Stimulated activated naive B cell treated with anti-CD40 and anti-IgM and Interleukin-4, amounts not matched to agents 10 μg/mL and 1 μg/mL and 100 μg/mL, for 72 hours (primary cell): ENCODE results near the gene ISM2.

Experiments used
- ATAC-seq, 2 donors: fragments of 150-1000 bp; cut with Tn5 transposase; replicated peaks; 2 replicates each; pipeline ENCODE4 v1.10.0; 2021; ENCODE audit warnings: moderate library complexity in 1 of 2
- DNase-seq: peaks from one replicate; pipeline ENCODE4 v3.0.0; 2021
- H3K27ac Mint-ChIP-seq: one replicate; pipeline ENCODE4 v1.8.0; 2022; ENCODE audit warnings: mild to moderate bottlenecking, mixed read lengths
- H3K27me3 Mint-ChIP-seq, 2 donors: one replicate each; pipeline ENCODE4 v1.8.0; 2022; ENCODE audit warnings: mixed read lengths in 2 of 2
- H3K36me3 Mint-ChIP-seq, 2 donors: one replicate each; pipeline ENCODE4 v1.8.0; 2022; ENCODE audit warnings: mixed read lengths in 2 of 2, mild to moderate bottlenecking in 1 of 2
- H3K4me1 Mint-ChIP-seq, 2 donors: one replicate each; pipeline ENCODE4 v1.8.0; 2022; ENCODE audit warnings: mixed read lengths in 2 of 2, mild to moderate bottlenecking in 1 of 2
- H3K4me3 Mint-ChIP-seq, 2 donors: one replicate each; pipeline ENCODE4 v1.8.0; 2022; ENCODE audit warnings: mild to moderate bottlenecking in 2 of 2, mixed read lengths in 2 of 2, moderate library complexity in 1 of 2
- H3K9me3 Mint-ChIP-seq, 2 donors: one replicate each; pipeline ENCODE4 v1.8.0; 2022; ENCODE audit warnings: mixed read lengths in 2 of 2, mild to moderate bottlenecking in 1 of 2

The ISM2 gene

DNA sequence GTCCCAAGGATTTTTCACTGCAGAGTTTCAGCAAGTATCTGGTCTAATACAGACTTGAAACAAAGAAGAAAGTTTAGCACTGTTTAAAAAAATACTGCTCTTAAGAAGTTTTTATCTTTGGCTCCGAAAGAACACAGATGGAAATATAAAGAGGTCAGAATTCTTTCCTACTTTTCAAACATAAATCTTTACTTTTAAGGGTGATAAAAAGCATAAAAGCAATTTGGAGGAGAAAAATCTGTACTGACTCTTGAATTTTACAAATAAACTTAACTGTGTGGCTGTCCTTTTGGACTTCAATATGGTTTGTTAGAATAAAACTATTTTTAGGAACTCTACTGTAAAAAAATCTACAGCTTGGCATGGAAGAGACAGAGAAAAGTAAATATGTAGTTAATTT lies 27.6 kb upstream of the ISM2 start:
- peaks cover 16 to 25% of the 10 kb centered on the region in 2 donors for H3K36me3 Mint-ChIP-seq
- no peak overlapping the region for H3K4me3 Mint-ChIP-seq
- ATAC-seq (no peak), DNase-seq (no peak)
- H3K4me1 Mint-ChIP-seq, result peaks cover 4 to 11% of the 10 kb centered on the region in 2 donors
- no peak overlapping the region for H3K27ac Mint-ChIP-seq
- no peaks in the 10 kb centered on the region for H3K27me3 Mint-ChIP-seq
- H3K9me3 Mint-ChIP-seq, result no peaks in the 10 kb centered on the region

DNA sequence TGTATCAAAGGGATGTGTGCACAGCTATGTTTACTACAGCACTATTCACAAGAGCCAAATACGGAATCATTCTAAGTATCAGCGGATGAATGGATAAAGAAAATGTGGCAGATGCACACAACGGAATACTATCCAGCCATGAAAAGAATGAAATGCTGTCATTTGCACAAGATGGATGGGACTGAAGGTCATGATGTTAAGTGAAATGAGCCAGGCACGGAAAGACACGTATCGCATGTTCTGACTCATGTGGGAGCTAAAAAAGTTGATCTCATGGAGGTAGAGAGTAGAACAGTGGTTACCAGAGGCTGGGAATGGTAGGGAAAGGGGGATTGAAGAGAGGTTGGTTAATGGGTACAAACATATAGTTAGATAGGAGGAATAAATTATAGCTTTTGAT lies 25.9 kb upstream of the ISM2 start:
- H3K27ac Mint-ChIP-seq, result no peak overlapping the region
- no peak for ATAC-seq
- DNase-seq, result no peak
- H3K36me3 Mint-ChIP-seq, result peaks cover 26 to 35% of the 10 kb centered on the region in 2 donors
- no peaks in the 10 kb centered on the region for H3K9me3 Mint-ChIP-seq
- H3K4me1 Mint-ChIP-seq, result peaks cover 3 to 6% of the 10 kb centered on the region in 2 donors
- H3K4me3 Mint-ChIP-seq, result no peak overlapping the region
- H3K27me3 Mint-ChIP-seq, result no peaks in the 10 kb centered on the region

DNA sequence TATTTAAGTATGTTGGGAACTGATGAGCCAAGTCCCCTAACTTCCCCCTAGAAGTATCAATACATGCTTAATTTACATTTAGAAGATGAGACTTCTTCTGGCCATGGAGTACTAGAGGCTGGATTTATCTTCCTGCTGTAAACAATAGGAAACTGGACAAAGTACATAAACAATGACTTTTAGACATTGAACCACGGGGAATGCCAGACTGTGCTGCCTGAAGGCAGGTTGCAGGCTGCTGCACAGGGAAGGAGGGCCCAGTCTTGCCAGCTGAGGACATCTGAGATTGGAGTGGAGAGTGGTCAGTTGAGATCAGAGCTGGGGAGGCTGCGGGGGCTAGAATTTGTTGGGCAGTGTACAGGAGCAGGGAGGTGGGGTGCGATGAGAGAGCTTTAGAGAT lies 24.5 kb upstream of the ISM2 start:
- Mint-ChIP-seq H3K27ac (peak overlapping the region; percentile 21), H3K27me3 (no peaks in the 10 kb centered on the region), H3K4me1 (peaks cover 5 to 6% of the 10 kb centered on the region in 2 donors), H3K4me3 (no peak overlapping the region), H3K36me3 (peaks cover 35 to 48% of the 10 kb centered on the region in 2 donors), H3K9me3 (no peaks in the 10 kb centered on the region)
- no peak for DNase-seq
- ATAC-seq, result no peak

DNA sequence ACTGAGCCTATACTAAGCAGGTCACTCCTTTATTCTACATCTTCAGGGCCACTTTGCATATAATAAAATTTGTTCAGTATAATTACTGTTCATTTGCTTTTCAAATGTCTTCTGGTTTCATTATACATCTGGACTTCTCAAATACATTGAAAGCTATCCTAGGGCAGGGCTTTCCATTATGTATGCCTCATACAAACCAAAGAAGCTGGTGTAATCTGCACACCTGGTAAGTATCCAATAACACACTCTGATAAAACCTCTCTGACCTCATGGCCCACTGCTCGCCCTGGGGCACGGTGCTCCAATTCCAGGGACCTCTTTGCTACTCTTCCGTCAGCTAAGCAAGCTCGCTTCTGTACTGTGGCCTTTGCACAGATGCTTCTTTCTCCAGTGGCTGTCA lies 21.9 kb upstream of the ISM2 start:
- no peak for ATAC-seq
- no peak overlapping the region for H3K27ac Mint-ChIP-seq
- DNase-seq, result no peak
- no peaks in the 10 kb centered on the region for H3K9me3 Mint-ChIP-seq
- H3K27me3 Mint-ChIP-seq, result no peaks in the 10 kb centered on the region
- H3K4me1 Mint-ChIP-seq, result peaks cover 5 to 6% of the 10 kb centered on the region in 2 donors
- peaks cover 43 to 65% of the 10 kb centered on the region in 2 donors for H3K36me3 Mint-ChIP-seq
- H3K4me3 Mint-ChIP-seq, result no peak overlapping the region

DNA sequence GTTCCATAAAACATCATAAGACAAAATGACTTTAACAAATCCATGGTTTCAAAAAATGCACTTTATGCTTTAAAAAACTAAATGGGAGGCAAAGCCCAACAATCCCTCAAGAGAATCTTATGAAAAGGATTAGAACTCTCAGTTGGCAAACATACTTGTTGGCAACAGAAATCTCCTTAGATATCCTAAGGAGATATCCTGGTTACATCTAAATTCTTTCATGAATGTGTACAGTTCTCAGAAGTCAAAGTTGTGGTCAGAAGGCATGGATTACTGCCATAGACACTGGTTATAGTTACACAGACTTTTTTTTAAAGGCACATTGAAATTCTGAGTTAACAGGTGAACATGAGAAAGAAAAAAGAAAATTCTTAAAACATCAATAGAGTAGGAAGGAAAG lies 17.5 kb upstream of the ISM2 start:
- Mint-ChIP-seq H3K27me3 (no peaks in the 10 kb centered on the region), H3K4me1 (peaks cover 0 to 3% of the 10 kb centered on the region in 2 donors), H3K27ac (no peak overlapping the region), H3K36me3 (peaks cover 50 to 67% of the 10 kb centered on the region in 2 donors), H3K4me3 (no peak overlapping the region), H3K9me3 (no peaks in the 10 kb centered on the region)
- ATAC-seq (no peak), DNase-seq (no peak)

DNA sequence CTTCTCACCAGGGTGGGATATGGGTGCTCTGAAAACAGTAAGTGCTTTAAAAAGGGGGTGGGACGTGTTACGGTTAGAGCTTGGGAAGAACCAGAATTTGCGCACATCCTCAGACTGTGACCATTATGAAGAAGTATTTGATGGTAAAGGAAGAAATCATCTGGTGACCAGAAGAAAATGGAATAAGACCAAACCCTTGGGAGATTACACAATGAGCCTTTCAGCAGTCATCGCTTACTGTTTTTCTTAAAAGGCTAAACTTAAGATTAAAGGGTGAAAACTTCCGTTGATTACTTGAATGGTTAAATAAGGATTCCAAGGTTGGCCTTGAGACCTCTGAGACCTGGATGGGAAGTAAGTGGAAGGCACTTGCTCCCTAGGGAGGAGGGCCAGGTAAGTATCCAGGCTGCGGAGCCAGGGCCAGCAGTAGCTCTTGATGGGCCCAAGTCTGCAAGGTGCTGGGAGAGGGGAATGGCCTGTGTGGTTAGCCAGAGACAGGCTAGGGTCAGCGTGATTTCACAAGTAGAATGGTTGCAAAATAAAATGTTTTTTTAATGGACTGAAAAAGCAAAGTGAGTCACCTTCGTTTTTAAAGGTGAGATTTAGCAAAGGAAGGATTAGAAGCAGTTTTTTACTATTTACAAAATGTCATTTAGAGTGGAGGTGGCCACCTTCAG lies 13.0 kb upstream of the ISM2 start:
- ATAC-seq, result no peak
- Mint-ChIP-seq H3K9me3 (no peaks in the 10 kb centered on the region), H3K36me3 (peaks cover 39 to 44% of the 10 kb centered on the region in 2 donors), H3K27me3 (no peaks in the 10 kb centered on the region), H3K4me3 (no peak overlapping the region), H3K4me1 (no peaks in the 10 kb centered on the region), H3K27ac (peak overlapping the region; percentile 25)
- no peak for DNase-seq

DNA sequence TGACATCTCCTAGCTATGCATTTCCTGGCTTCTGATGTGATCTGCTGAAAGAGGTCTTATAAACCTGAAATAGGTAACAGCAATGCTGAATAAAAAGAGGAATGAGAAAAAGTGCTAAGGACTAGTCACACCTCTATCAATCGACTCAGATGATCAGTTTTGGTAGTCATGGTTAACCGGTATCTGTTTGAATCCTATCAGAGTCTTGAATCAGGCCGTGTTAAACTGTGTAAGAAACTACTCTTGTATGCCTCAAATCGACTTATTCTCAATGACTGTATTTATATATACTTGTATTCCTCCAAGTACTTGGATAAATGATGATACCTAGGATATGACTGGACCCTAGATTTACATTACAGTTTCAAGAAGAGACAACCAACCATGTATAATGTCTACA lies 10.8 kb upstream of the ISM2 start:
- Mint-ChIP-seq H3K4me1 (no peaks in the 10 kb centered on the region), H3K4me3 (no peak overlapping the region), H3K9me3 (no peaks in the 10 kb centered on the region), H3K27me3 (no peaks in the 10 kb centered on the region), H3K27ac (no peak overlapping the region), H3K36me3 (peaks cover 29 to 40% of the 10 kb centered on the region in 2 donors)
- DNase-seq (no peak), ATAC-seq (no peak)

DNA sequence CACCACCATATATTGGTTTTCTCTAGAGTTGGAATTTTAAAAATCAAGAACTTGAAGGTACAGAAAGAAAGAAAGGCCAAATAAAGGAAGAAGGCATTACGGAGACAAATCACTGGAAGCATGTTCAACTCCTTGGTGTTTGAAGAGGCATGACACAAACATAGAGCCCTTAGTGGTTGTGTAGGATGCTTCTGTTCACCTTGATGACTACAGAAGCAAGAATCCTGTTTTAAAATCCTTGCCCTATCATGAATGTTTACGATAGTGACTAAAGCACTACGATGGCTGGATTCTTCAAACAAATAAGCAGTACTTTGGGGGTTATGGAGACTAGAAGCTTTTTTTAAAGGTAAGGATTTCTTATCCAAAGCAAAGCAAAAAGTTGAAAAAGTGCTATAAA lies 10.3 kb upstream of the ISM2 start:
- Mint-ChIP-seq H3K4me3 (no peak overlapping the region), H3K36me3 (peaks cover 30 to 40% of the 10 kb centered on the region in 2 donors), H3K27ac (no peak overlapping the region), H3K27me3 (no peaks in the 10 kb centered on the region), H3K4me1 (no peaks in the 10 kb centered on the region), H3K9me3 (no peaks in the 10 kb centered on the region)
- DNase-seq (no peak), ATAC-seq (no peak)

DNA sequence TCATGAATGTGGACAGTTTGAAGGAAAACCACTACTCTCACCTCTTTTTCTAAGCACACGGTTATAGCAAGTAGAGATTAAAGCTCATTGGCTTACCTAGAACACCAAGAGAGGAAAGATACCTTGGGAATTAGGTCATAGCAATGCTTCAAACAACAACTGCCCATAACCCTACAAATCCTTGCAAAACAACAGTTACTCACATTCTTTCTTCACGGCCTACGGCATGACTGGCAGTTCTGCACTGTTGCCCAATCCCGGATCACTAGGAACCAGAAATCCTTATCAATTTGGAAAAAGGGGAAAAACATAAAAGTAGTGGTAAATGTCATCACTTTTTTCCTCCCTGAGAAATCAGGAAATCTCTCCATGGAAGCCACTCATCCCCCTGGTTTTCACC lies 9.6 kb upstream of the ISM2 start:
- Mint-ChIP-seq H3K4me1 (no peaks in the 10 kb centered on the region), H3K9me3 (peaks cover 2% of the 10 kb centered on the region in 2 donors), H3K27me3 (no peaks in the 10 kb centered on the region), H3K27ac (no peak overlapping the region), H3K36me3 (peaks cover 32 to 42% of the 10 kb centered on the region in 2 donors), H3K4me3 (no peak overlapping the region)
- no peak for ATAC-seq
- no peak for DNase-seq

DNA sequence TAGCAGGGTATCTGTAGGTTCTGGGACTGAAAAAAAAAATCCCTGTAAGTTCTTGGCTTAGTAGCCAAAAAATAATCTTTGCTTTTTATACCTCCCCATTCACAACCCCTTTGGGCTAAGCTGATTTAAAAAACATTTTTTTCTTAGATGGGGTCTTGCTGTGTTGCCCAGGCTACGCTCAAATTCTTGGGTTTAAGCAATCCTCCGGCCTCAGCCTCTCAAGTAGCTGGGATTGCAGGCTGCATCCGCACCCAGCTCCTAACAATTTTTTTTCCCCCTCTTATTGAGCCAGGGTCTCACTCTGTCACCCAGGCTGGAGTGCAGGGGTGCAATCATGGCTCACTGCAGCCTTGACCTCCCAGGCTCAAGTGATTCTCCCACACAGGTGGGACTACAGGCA lies 9.1 kb upstream of the ISM2 start:
- H3K36me3 Mint-ChIP-seq, result peaks cover 35 to 45% of the 10 kb centered on the region in 2 donors
- no peaks in the 10 kb centered on the region for H3K27me3 Mint-ChIP-seq
- no peak for ATAC-seq
- no peaks in the 10 kb centered on the region for H3K4me1 Mint-ChIP-seq
- no peak overlapping the region for H3K27ac Mint-ChIP-seq
- peaks cover 4 to 6% of the 10 kb centered on the region in 2 donors for H3K9me3 Mint-ChIP-seq
- DNase-seq, result no peak
- H3K4me3 Mint-ChIP-seq, result no peak overlapping the region

DNA sequence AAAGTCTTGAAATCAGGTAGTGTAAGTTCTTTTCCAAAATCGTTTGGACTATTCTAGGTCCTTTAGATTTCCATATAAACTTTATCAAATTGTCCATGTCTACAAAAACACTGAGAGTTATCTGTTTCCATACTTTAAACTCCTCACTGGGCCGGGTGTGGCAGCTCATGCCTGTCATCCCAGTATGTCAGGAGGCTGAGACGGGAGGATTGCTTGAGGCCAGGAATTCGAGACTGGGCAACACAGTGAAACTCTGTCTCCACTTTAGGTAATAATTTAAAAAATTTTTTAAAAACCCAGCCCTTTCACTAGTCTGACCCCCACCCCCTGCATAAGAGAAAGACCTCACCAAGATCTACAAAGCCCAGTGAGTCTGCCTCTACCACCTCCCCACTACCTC lies 6.4 kb upstream of the ISM2 start:
- peaks cover 5 to 11% of the 10 kb centered on the region in 2 donors for H3K27me3 Mint-ChIP-seq
- no peak overlapping the region for H3K27ac Mint-ChIP-seq
- H3K4me1 Mint-ChIP-seq, result peaks cover 4 to 6% of the 10 kb centered on the region in 2 donors
- H3K36me3 Mint-ChIP-seq, result peaks cover 20 to 27% of the 10 kb centered on the region in 2 donors
- DNase-seq (no peak), ATAC-seq (no peak)
- peaks cover 4 to 6% of the 10 kb centered on the region in 2 donors for H3K9me3 Mint-ChIP-seq
- H3K4me3 Mint-ChIP-seq, result no peak overlapping the region

DNA sequence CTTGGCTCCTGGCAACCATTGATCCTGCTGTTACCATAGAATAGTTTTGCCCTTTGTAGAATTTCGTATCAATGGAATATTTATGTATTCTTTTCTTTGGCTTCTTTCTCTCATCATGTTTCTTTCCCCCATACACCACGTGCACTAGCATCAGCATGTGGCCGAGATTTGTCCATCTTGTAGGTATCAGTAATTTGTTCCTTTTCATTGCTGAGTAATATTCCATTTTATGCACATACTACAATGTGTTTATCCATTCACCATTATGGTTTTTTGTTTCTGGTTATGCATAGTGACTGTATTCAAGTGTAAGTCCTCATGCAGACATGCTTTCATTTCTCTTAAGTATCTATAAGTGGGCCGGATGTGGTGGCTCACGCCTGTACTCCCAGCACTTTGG lies 4.5 kb upstream of the ISM2 start:
- no peak for ATAC-seq
- H3K4me3 Mint-ChIP-seq, result no peak overlapping the region
- H3K9me3 Mint-ChIP-seq, result peaks cover 4 to 6% of the 10 kb centered on the region in 2 donors
- H3K36me3 Mint-ChIP-seq, result peaks cover 11 to 19% of the 10 kb centered on the region in 2 donors
- H3K27ac Mint-ChIP-seq, result no peak overlapping the region
- no peak for DNase-seq
- H3K4me1 Mint-ChIP-seq, result peaks cover 10 to 17% of the 10 kb centered on the region in 2 donors
- H3K27me3 Mint-ChIP-seq, result peaks cover 15 to 23% of the 10 kb centered on the region in 2 donors

DNA sequence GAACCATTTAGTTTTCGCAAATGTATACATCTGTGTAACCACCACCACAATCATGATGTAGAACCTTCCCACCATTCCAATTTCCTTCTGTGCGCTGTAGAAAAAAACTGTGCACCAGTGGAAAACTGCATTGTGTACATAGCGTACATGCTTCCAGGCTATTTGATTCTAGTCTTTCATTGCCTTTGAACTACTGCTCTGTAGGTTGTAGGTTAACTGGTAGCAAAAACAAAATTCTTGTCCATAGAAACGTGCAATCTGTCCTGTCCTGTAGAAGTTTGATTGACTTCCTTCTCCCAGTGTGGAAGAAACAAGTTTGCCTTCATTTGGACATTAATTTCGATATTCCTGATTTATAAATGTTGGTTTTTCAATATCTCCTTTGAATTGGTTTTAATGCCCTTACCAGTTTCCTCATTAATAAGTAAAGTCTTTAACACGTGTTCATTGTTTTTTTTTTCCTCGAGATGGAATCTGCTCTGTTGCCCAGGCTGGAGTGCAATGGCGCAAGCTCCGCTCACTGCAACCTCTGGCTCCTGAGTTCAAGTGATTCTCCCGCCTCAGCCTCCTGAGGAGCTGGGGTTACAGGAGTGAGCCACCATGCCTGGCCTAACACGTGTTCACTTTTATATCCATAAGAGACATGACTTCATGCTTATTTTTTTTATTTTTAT lies 3.6 kb upstream of the ISM2 start:
- peaks cover 4 to 6% of the 10 kb centered on the region in 2 donors for H3K9me3 Mint-ChIP-seq
- peaks cover 7 to 15% of the 10 kb centered on the region in 2 donors for H3K36me3 Mint-ChIP-seq
- peaks cover 14 to 26% of the 10 kb centered on the region in 2 donors for H3K4me1 Mint-ChIP-seq
- peaks cover 24 to 31% of the 10 kb centered on the region in 2 donors for H3K27me3 Mint-ChIP-seq
- DNase-seq (no peak), ATAC-seq (no peak)
- H3K4me3 Mint-ChIP-seq, result no peak overlapping the region
- H3K27ac Mint-ChIP-seq, result no peak overlapping the region

DNA sequence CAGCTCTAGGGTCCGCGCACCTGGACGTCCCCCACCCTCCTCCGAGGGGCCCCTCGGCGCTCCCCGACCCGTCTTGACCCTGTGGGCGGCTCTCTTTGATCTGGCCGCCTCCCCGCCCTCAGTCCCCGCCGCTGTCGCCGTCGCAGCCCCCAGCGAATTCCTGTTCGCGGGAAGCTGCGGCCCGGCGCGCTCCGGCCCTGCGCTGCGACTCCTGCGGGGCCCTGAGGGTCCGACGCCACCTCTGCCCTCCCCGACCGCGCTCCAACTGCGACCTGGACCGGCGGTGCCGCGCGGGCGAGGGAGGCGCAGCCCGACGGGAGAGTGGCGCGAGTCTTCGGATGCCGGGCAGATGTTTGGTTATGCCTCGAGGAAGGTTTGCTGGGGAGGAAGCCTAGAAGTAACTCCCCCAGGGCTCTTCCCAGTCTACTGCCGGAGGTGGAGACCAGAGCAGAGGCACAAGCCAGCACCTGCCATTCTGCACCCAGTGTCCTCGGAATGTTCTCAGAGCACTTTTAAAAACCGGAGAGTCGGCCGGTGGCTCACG lies 440 bp upstream of the ISM2 start:
- peak overlapping the region; percentile 72 to 73 for H3K4me3 Mint-ChIP-seq
- peak; percentile 31 to 35 for ATAC-seq
- no peak overlapping the region for H3K27ac Mint-ChIP-seq
- peaks cover 33 to 48% of the 10 kb centered on the region in 2 donors for H3K27me3 Mint-ChIP-seq
- DNase-seq, result no peak
- H3K36me3 Mint-ChIP-seq, result peaks cover 5 to 7% of the 10 kb centered on the region in 2 donors
- peaks cover 14 to 26% of the 10 kb centered on the region in 2 donors for H3K4me1 Mint-ChIP-seq
- peaks cover 4 to 6% of the 10 kb centered on the region in 2 donors for H3K9me3 Mint-ChIP-seq

DNA sequence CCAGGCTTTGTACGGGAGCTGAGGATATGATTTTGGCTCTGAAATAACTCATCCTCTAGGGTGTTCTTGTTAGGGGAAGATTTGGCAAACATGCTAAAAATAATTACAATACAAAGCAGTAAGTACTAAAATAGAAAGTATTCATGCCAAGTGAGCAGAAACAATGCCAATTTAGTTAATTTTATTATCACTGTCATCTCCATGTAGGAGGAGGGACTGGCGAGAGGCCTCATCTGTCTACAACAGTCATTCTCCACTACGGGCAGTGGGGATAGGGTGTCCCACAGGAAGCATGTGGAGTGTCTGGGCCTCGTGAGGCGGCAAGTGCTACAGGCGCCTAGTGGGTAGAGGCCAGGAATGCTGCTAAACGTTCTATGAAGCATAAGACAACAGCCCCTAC lies 3.3 kb downstream of the ISM2 start:
- ATAC-seq (no peak), DNase-seq (no peak)
- Mint-ChIP-seq H3K36me3 (no peaks in the 10 kb centered on the region), H3K27me3 (peaks cover 31 to 40% of the 10 kb centered on the region in 2 donors), H3K9me3 (no peaks in the 10 kb centered on the region), H3K4me3 (no peak overlapping the region), H3K27ac (no peak overlapping the region), H3K4me1 (peaks cover 13 to 24% of the 10 kb centered on the region in 2 donors)
